AG04450 (cell line): ENCODE measurements around the gene PLXNA4. TPM values are rescaled to one million over a fixed set of nuclear protein-coding genes. Genes with fewer than 3 reads are reported as not detected.

Source experiments
- CTCF ChIA-PET: fragments of 300-600, 350-600 bp; formaldehyde crosslinking; extraction: SDS; loops from one replicate; lab custom pipeline; 2022; ENCODE audit warnings: antibody characterized with exemption, inconsistent platforms; lab: Charles Lee
- POLR2A ChIA-PET: fragments of 350-600 bp; formaldehyde crosslinking; extraction: SDS; loops from one replicate; lab custom pipeline; 2021; ENCODE audit warnings: antibody characterized with exemption, inconsistent platforms; lab: Yijun Ruan, JAX
- DNase-seq: peaks from one replicate; pipeline ENCODE4 v3.0.0-alpha.2; 2011; ENCODE audit warnings: low read depth, low spot score
- H3K27ac ChIP-seq: one replicate; pipeline ENCODE4 v1.5.1; 2012; ENCODE audit warnings: low read depth, low read length, control low read depth
- H3K27me3 ChIP-seq: one replicate; pipeline ENCODE4 v1.6.0; 2012; ENCODE audit warnings: low read length; ENCODE audit not compliant: control insufficient read depth, insufficient read depth
- H3K4me3 ChIP-seq: 2 replicates; pipeline ENCODE4 v1.5.1; 2011; ENCODE audit warnings: mild to moderate bottlenecking, low read depth, low read length, control low read depth
- H3K9me3 ChIP-seq: 2 replicates; pipeline ENCODE4 v1.5.1; 2012; ENCODE audit warnings: low read length; ENCODE audit not compliant: control insufficient read depth, insufficient read depth
- polyA plus RNA-seq: library from polyadenylated mRNA; depleted of rRNA; stranded (reverse); fragments of >200 nt; gene quantifications from 2 replicates; pipeline ENCODE4 v1.2.3, GENCODE V29; 2011
- TF ChIP-seq, protein P1 (sequence below): IDR thresholded peaks from 2 replicates; pipeline ENCODE4 v1.5.1; 2011; ENCODE audit warnings: low read depth, low read length, control low read depth, inconsistent platforms

PLXNA4 gene
- polyA plus RNA-seq, 1 experiment = 0.05 TPM

- no peak for DNase-seq
- ChIA-PET POLR2A (no interaction called here), CTCF (no interaction called here)
- no peak overlapping the region for H3K4me3 ChIP-seq
- no peaks in the 10 kb centered on the region for H3K9me3 ChIP-seq
- peaks cover 3% of the 10 kb centered on the region for H3K27me3 ChIP-seq
- H3K27ac ChIP-seq = no peak overlapping the region
- TF ChIP-seq, protein P1, sequence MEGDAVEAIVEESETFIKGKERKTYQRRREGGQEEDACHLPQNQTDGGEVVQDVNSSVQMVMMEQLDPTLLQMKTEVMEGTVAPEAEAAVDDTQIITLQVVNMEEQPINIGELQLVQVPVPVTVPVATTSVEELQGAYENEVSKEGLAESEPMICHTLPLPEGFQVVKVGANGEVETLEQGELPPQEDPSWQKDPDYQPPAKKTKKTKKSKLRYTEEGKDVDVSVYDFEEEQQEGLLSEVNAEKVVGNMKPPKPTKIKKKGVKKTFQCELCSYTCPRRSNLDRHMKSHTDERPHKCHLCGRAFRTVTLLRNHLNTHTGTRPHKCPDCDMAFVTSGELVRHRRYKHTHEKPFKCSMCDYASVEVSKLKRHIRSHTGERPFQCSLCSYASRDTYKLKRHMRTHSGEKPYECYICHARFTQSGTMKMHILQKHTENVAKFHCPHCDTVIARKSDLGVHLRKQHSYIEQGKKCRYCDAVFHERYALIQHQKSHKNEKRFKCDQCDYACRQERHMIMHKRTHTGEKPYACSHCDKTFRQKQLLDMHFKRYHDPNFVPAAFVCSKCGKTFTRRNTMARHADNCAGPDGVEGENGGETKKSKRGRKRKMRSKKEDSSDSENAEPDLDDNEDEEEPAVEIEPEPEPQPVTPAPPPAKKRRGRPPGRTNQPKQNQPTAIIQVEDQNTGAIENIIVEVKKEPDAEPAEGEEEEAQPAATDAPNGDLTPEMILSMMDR = no peak
Observed at GRCh38 chr7:132561763-132562162, 14.5 kb downstream of the PLXNA4 start.

- no peaks in the 10 kb centered on the region for H3K27me3 ChIP-seq
- ChIA-PET CTCF (no interaction called here), POLR2A (no interaction called here)
- H3K27ac ChIP-seq = no peak overlapping the region
- no peak for DNase-seq
- TF ChIP-seq, protein P1 = no peak
- H3K9me3 ChIP-seq = no peaks in the 10 kb centered on the region
- H3K4me3 ChIP-seq = no peak overlapping the region
Observed at GRCh38 chr7:132560825-132561529, 15.3 kb downstream of the PLXNA4 start.

- Histone ChIP-seq H3K27ac (no peak overlapping the region), H3K27me3 (no peaks in the 10 kb centered on the region), H3K9me3 (no peaks in the 10 kb centered on the region), H3K4me3 (no peak overlapping the region)
- CTCF ChIA-PET = no interaction called here
- TF ChIP-seq, protein P1 = no peak
- POLR2A ChIA-PET = no interaction called here
- DNase-seq = no peak
Observed at GRCh38 chr7:132560105-132560504, 16.2 kb downstream of the PLXNA4 start.

DNA sequence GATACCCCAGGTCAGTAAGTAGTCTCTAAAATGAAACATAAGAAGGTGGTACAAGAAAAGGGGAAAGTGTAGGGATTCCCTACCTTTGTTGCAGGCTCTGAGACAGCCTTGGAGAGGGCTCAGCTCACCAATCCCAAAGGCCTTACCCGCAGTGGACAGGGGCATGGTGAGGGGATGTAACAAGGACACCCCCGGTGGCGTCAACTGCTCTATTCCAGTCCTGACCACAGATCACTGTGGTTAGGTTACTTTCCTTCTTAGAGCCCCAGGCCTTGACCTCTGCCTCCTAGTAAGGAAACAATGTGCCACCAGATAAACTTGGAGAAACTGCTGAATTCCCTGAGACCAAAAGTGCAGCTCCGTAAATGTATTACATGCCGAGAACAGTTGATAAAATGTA lies 17.5 kb downstream of the PLXNA4 start:
- Histone ChIP-seq H3K9me3 (no peaks in the 10 kb centered on the region), H3K27ac (no peak overlapping the region), H3K4me3 (no peak overlapping the region), H3K27me3 (no peaks in the 10 kb centered on the region)
- ChIA-PET POLR2A (no interaction called here), CTCF (no interaction called here)
- DNase-seq = no peak
- TF ChIP-seq, protein P1 = no peak

DNA sequence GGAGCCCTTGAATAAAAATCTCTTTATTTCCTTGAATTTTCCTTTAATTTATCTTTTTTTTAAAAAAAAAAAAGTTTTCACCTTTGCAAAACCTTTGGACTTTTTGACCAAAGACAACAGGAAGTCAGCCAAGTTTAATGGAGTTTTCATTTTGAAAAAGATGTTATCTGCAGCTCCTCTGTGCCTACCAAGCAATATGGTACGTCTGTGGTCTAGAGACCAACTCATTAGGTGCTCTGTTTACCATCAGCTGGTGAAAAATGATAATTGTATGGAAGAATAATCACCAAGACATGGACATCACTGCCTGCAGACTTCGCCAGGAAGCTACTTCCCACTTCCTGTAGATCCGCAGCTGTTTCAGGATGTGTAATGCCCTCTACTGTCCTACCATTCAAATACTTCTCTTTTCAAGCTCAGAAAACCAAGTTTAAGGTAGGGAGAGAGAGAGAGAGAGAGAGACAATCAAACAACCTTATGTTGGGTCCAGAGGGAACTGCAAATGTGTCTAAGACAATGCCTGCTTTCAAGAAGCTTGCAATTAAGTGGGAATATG lies 18.7 kb downstream of the PLXNA4 start:
- POLR2A ChIA-PET = interaction anchor here (0.7 kb wide), 1 partner anchor 226 kb away, joined by 3 read pairs; no protein-coding TSS in a partner anchor
- Histone ChIP-seq H3K4me3 (no peak overlapping the region), H3K27me3 (no peaks in the 10 kb centered on the region), H3K27ac (no peak overlapping the region), H3K9me3 (no peaks in the 10 kb centered on the region)
- DNase-seq = no peak
- CTCF ChIA-PET = interaction anchor here (0.6 to 1.2 kb wide), 2 partner anchors 237 to 1860 kb away, joined by 4 read pairs; no protein-coding TSS in a partner anchor
- TF ChIP-seq, protein P1 = no peak
